HEK293T (cell line): ENCODE data around the gene TAS1R1.

ENCODE experiments used
- FOXK2 ChIP-seq: fragments of 450-650 bp; IDR thresholded peaks from 2 replicates; pipeline ENCODE4 v1.6.1; 2016; ENCODE audit warnings: mild to moderate bottlenecking
- HDGF ChIP-seq: fragments of 450-650 bp; IDR thresholded peaks from 2 replicates; pipeline ENCODE4 v1.6.1; 2017; ENCODE audit warnings: antibody characterized with exemption, borderline replicate concordance
- LEF1 ChIP-seq: fragments of 450-650 bp; IDR thresholded peaks from 2 replicates; pipeline ENCODE4 v1.6.1; 2017; ENCODE audit warnings: mild to moderate bottlenecking, borderline replicate concordance
- SP1 ChIP-seq: fragments of 450-650 bp; IDR thresholded peaks from 2 replicates; pipeline ENCODE4 v1.6.1; 2017
- TARDBP ChIP-seq: fragments of 450-650 bp; IDR thresholded peaks from 2 replicates; pipeline ENCODE4 v1.6.1; 2016
- ZNF384 ChIP-seq: fragments of 450-650 bp; IDR thresholded peaks from 2 replicates; pipeline ENCODE4 v1.6.1; 2016

DNA sequence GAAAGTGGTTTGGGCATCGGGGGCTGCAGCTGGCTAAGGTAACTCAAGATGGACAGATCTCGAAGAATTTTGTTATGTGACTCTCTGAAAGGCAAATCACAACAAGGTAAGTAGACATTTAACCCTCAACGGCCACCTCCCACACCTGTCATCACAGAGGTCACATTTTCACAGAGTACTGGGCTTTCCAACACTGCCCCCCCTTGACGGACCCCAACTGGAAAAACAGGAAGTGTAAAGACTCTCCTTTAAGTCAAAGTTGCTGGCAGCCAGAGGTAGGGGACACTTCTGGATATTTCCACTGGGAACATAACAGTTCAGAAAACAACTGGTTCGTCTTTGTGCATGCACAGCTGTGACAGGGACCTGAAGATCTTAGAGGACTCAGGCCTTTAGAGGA lies 23.1 kb upstream of the TAS1R1 start:
- TF ChIP-seq FOXK2, result no peak
- TF ChIP-seq SP1, result no peak
- TF ChIP-seq TARDBP, result no peak
- TF ChIP-seq HDGF, result no peak
- TF ChIP-seq LEF1, result no peak
- no peak for TF ChIP-seq ZNF384
